ENCODE data around the gene TMC8. TPM values are rescaled to one million over a fixed set of nuclear protein-coding genes. Genes with fewer than 3 reads are reported as not detected.
A peak's percentile ranks its signal among the peaks of the same experiment; 100 is the strongest.

The TMC8 gene
- total and polyA plus RNA-seq, 8 donors: 0.51 to 6.0 (median 2.2) TPM

DNA sequence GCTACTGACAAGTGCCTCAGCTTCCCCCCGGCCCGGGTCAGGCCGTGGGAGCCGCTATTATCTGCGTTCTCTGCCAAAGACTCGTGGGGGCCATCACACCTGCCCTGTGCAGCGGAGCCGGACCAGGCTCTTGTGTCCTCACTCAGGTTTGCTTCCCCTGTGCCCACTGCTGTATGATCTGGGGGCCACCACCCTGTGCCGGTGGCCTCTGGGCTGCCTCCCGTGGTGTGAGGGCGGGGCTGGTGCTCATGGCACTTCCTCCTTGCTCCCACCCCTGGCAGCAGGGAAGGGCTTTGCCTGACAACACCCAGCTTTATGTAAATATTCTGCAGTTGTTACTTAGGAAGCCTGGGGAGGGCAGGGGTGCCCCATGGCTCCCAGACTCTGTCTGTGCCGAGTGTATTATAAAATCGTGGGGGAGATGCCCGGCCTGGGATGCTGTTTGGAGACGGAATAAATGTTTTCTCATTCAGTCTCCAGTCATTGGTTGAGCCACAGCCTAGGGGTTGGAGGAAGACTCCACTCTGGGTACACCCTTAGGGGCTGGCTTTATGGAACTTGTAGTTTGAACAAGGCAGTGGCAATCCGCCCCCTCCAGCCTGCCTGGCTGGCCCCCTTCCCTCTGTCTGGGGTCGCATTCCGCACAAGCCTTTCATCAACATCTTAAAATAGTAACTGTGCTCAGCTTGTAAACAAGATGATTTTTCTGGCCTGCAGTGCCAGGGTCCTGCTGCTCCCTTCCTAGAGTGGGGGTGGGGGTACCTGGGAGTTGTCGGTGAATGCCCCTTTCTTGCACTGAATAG, 41.9 kb downstream of the TMC8 start:
- Histone ChIP-seq H3K4me3 (no peak overlapping the region), H3K4me1 (peaks cover 20 to 67% (median 40%) of the 10 kb centered on the region in 3 donors), H3K9me3 (no peaks in the 10 kb centered on the region), H3K27me3 (no peaks in the 10 kb centered on the region), H3K27ac (peak overlapping the region in 2 of 4 donors; percentile 83 to 86), H3K36me3 (peaks cover 0 to 18% (median 12%) of the 10 kb centered on the region in 3 donors)
- 56 to 62% methylated on average over 16 to 19 of the region's 19 CpGs for whole genome bisulfite sequencing, 2 donors
- FAIRE-seq: no peak
- DNase-seq: peak in 3 of 6 donors; percentile 55 to 67 (median 60)
- no peak for ATAC-seq
- intact Hi-C loops (cut with DNase I): loop anchor here in 1 of 3 donors (5.0 kb wide), 1 partner anchor 50 kb away; no protein-coding TSS in a partner anchor
- TF ChIP-seq, protein P1, sequence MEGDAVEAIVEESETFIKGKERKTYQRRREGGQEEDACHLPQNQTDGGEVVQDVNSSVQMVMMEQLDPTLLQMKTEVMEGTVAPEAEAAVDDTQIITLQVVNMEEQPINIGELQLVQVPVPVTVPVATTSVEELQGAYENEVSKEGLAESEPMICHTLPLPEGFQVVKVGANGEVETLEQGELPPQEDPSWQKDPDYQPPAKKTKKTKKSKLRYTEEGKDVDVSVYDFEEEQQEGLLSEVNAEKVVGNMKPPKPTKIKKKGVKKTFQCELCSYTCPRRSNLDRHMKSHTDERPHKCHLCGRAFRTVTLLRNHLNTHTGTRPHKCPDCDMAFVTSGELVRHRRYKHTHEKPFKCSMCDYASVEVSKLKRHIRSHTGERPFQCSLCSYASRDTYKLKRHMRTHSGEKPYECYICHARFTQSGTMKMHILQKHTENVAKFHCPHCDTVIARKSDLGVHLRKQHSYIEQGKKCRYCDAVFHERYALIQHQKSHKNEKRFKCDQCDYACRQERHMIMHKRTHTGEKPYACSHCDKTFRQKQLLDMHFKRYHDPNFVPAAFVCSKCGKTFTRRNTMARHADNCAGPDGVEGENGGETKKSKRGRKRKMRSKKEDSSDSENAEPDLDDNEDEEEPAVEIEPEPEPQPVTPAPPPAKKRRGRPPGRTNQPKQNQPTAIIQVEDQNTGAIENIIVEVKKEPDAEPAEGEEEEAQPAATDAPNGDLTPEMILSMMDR (IDR thresholded peaks at IDR 0.05): no peak

GRCh38 chr17:78173097-78173715, 42.6 kb downstream of the TMC8 start:
- WGBS, 2 donors: 75% methylated on average over 11 of the region's 11 CpGs
- no peaks in the 10 kb centered on the region for H3K27me3 ChIP-seq
- ATAC-seq: no peak
- DNase-seq: no peak
- H3K36me3 ChIP-seq: peaks cover 0 to 18% (median 12%) of the 10 kb centered on the region in 3 donors
- FAIRE-seq: no peak
- peaks cover 20 to 63% (median 42%) of the 10 kb centered on the region in 3 donors for H3K4me1 ChIP-seq
- H3K4me3 ChIP-seq: no peak overlapping the region
- TF ChIP-seq, protein P1 (IDR thresholded peaks at IDR 0.05): no peak
- no peaks in the 10 kb centered on the region for H3K9me3 ChIP-seq
- peak overlapping the region in 3 of 4 donors; percentile 83 to 87 (median 86) for H3K27ac ChIP-seq
- intact Hi-C loops (cut with DNase I): loop anchor here in 1 of 3 donors (5.0 kb wide), 1 partner anchor 51 kb away; no protein-coding TSS in a partner anchor

- ATAC-seq: peak; percentile 85 to 91 (median 88)
- H3K4me3 ChIP-seq: peak overlapping the region in 1 of 4 donors; percentile 26
Measured at GRCh38 chr17:78174346-78174869, 43.8 kb downstream of the TMC8 start.

GRCh38 chr17:78174870-78175642, 44.5 kb downstream of the TMC8 start:
- FAIRE-seq (no peak), ATAC-seq (peak; percentile 57 to 71 (median 63)), DNase-seq (peak; percentile 79 to 92 (median 86))
- peaks cover 0 to 18% (median 12%) of the 10 kb centered on the region in 3 donors for H3K36me3 ChIP-seq
- peaks cover 20 to 56% (median 37%) of the 10 kb centered on the region in 3 donors for H3K4me1 ChIP-seq
- intact Hi-C loops (cut with DNase I): loop anchor here in 2 of 3 donors (5.0 kb wide), 1 partner anchor 53 kb away; no protein-coding TSS in a partner anchor
- H3K9me3 ChIP-seq: no peaks in the 10 kb centered on the region
- 31 to 32% methylated on average over 28 of the region's 28 CpGs for WGBS, 2 donors
- H3K27ac ChIP-seq: peak overlapping the region; percentile 83 to 87 (median 84)
- peak overlapping the region in 1 of 4 donors; percentile 26 for H3K4me3 ChIP-seq
- H3K27me3 ChIP-seq: no peaks in the 10 kb centered on the region
- TF ChIP-seq, protein P1 (IDR thresholded peaks at IDR 0.05): no peak

More at GRCh38 chr17:78174346-78174869, 43.8 kb downstream of the TMC8 start:
- Histone ChIP-seq H3K36me3 (peaks cover 0 to 18% (median 12%) of the 10 kb centered on the region in 3 donors), H3K9me3 (no peaks in the 10 kb centered on the region), H3K27ac (peak overlapping the region; percentile 83 to 87 (median 84)), H3K4me1 (peaks cover 20 to 61% (median 42%) of the 10 kb centered on the region in 3 donors), H3K27me3 (no peaks in the 10 kb centered on the region)
- DNase-seq (peak; percentile 90 to 98 (median 96)), FAIRE-seq (no peak)
- TF ChIP-seq, protein P1 (IDR thresholded peaks at IDR 0.05): peak; percentile 52 to 74 (median 60)
- 12 to 21% methylated on average over 15 of the region's 15 CpGs for WGBS, 2 donors
- intact Hi-C loops (cut with DNase I): loop anchor here in 1 of 3 donors (5.0 kb wide), 1 partner anchor 52 kb away; no protein-coding TSS in a partner anchor

Measured in pancreas (tissue), 10 donors.